Fibroblast of skin of left quadriceps (primary cell): ENCODE data around the gene TRIM47.
A peak's percentile ranks its signal among the peaks of the same experiment; 100 is the strongest.

ENCODE experiments used
- DNase-seq, 2 experiments: peaks; one replicate each; pipeline ENCODE4 v3.0.0-alpha.2; 2013; ENCODE audit warnings: low read depth in 2 of 2

The TRIM47 gene

GRCh38 chr17:75909051-75909811 is 30.9 kb upstream of the TRIM47 start:
- no peak for DNase-seq

GRCh38 chr17:75908201-75908600 is 29.8 kb upstream of the TRIM47 start:
- DNase-seq = no peak

GRCh38 chr17:75906143-75906884 is 27.9 kb upstream of the TRIM47 start:
- DNase-seq = no peak

- peak; percentile 79 to 83 for DNase-seq
Measured at GRCh38 chr17:75904749-75905521, 26.6 kb upstream of the TRIM47 start, which contains the start of gene MRPL38. Gene MRPL38, minus strand, starts transcription at chr17:75904884. Its CDS starts 9 bp downstream, at chr17:75904875.

- DNase-seq = no peak
Measured at GRCh38 chr17:75902406-75902805, 24.0 kb upstream of the TRIM47 start.

GRCh38 chr17:75901727-75902126 is 23.3 kb upstream of the TRIM47 start:
- DNase-seq = no peak

GRCh38 chr17:75900691-75901533 is 22.5 kb upstream of the TRIM47 start:
- DNase-seq = no peak

GRCh38 chr17:75899767-75900468 is 21.5 kb upstream of the TRIM47 start:
- DNase-seq = no peak

- DNase-seq = no peak
Measured at GRCh38 chr17:75899353-75899752, 21.0 kb upstream of the TRIM47 start.

GRCh38 chr17:75898791-75899190 is 20.4 kb upstream of the TRIM47 start:
- DNase-seq = no peak

GRCh38 chr17:75898065-75898464 is 19.7 kb upstream of the TRIM47 start:
- no peak for DNase-seq

GRCh38 chr17:75897160-75898019 is 19.0 kb upstream of the TRIM47 start:
- DNase-seq = no peak

GRCh38 chr17:75896415-75897159 is 18.2 kb upstream of the TRIM47 start, which contains the start of gene TRIM65:
Gene TRIM65, minus strand, starts transcription at chr17:75896951. Its CDS starts 14 bp downstream, at chr17:75896937.
- peak in 1 of 2 experiments; percentile 47 for DNase-seq

GRCh38 chr17:75895370-75896155 is 17.2 kb upstream of the TRIM47 start:
- peak in 1 of 2 experiments; percentile 7 for DNase-seq

GRCh38 chr17:75894049-75894733 is 15.8 kb upstream of the TRIM47 start:
- DNase-seq = no peak

GRCh38 chr17:75893305-75894048 is 15.1 kb upstream of the TRIM47 start:
- no peak for DNase-seq
